ENCODE data around the gene PTX4.

GRCh38 chr16:1528921-1529537 lies 40.3 kb upstream of the PTX4 start:
- TF ChIP-seq CTCF (IDR thresholded peaks at IDR 0.05; ENCODE audit: low read length) (no peak), EZH2 (optimal IDR thresholded peaks at IDR 0.05; ENCODE audit: low read depth, low read length) (no peak), EZH2phosphoT487 (IDR thresholded peaks at IDR 0.05; ENCODE audit: low read length) (no peak)

Data from MM.1S (cell line).